ENCODE results near the gene MARCHF3.

MARCHF3 gene

GRCh38 chr5:126875303-126875785 lies 155.0 kb downstream of the MARCHF3 start:
- DNase-seq (ENCODE audit: insufficient read length) (no peak), FAIRE-seq (no peak)
- no peak for TF ChIP-seq POLR2AphosphoS5 (IDR thresholded peaks at IDR 0.05; ENCODE audit: low read depth, low read length)
- no peak for TF ChIP-seq POLR2A (IDR thresholded peaks at IDR 0.05; ENCODE audit: low read depth, low read length)
- TF ChIP-seq TAF1 (IDR thresholded peaks at IDR 0.05; ENCODE audit: borderline replicate concordance, low read depth, low read length): no peak

- no peak for FAIRE-seq
- TF ChIP-seq POLR2AphosphoS5 (IDR thresholded peaks at IDR 0.05; ENCODE audit: low read depth, low read length) (no peak), POLR2A (IDR thresholded peaks at IDR 0.05; ENCODE audit: low read depth, low read length) (no peak), TAF1 (IDR thresholded peaks at IDR 0.05; ENCODE audit: borderline replicate concordance, low read depth, low read length) (no peak)
- no peak for DNase-seq (ENCODE audit: insufficient read length)
Measured at GRCh38 chr5:126872561-126873354, 157.6 kb downstream of the MARCHF3 start.

GRCh38 chr5:126871441-126871840 lies 158.9 kb downstream of the MARCHF3 start:
- FAIRE-seq (no peak), DNase-seq (ENCODE audit: insufficient read length) (no peak)
- TF ChIP-seq TAF1 (IDR thresholded peaks at IDR 0.05; ENCODE audit: borderline replicate concordance, low read depth, low read length): no peak
- no peak for TF ChIP-seq POLR2A (IDR thresholded peaks at IDR 0.05; ENCODE audit: low read depth, low read length)
- TF ChIP-seq POLR2AphosphoS5 (IDR thresholded peaks at IDR 0.05; ENCODE audit: low read depth, low read length): no peak

GRCh38 chr5:126869005-126869451 lies 161.3 kb downstream of the MARCHF3 start:
- FAIRE-seq: no peak

GRCh38 chr5:126868338-126869004 lies 161.9 kb downstream of the MARCHF3 start:
- no peak for FAIRE-seq
- TF ChIP-seq TAF1 (IDR thresholded peaks at IDR 0.05; ENCODE audit: borderline replicate concordance, low read depth, low read length): no peak
- DNase-seq (ENCODE audit: insufficient read length): no peak

More at GRCh38 chr5:126869005-126869451, 161.3 kb downstream of the MARCHF3 start:
- TF ChIP-seq POLR2A (IDR thresholded peaks at IDR 0.05; ENCODE audit: low read depth, low read length) (no peak), TAF1 (IDR thresholded peaks at IDR 0.05; ENCODE audit: borderline replicate concordance, low read depth, low read length) (no peak), POLR2AphosphoS5 (IDR thresholded peaks at IDR 0.05; ENCODE audit: low read depth, low read length) (no peak)
- peak; percentile 31 for DNase-seq (ENCODE audit: insufficient read length)

- TF ChIP-seq POLR2A (IDR thresholded peaks at IDR 0.05; ENCODE audit: low read depth, low read length): no peak
- TF ChIP-seq POLR2AphosphoS5 (IDR thresholded peaks at IDR 0.05; ENCODE audit: low read depth, low read length): no peak
- no peak for TF ChIP-seq TAF1 (IDR thresholded peaks at IDR 0.05; ENCODE audit: borderline replicate concordance, low read depth, low read length)
- no peak for DNase-seq (ENCODE audit: insufficient read length)
- no peak for FAIRE-seq
Measured at GRCh38 chr5:126866851-126867636, 163.3 kb downstream of the MARCHF3 start.

- FAIRE-seq (no peak), DNase-seq (ENCODE audit: insufficient read length) (no peak)
- TF ChIP-seq TAF1 (IDR thresholded peaks at IDR 0.05; ENCODE audit: borderline replicate concordance, low read depth, low read length): no peak
- TF ChIP-seq POLR2AphosphoS5 (IDR thresholded peaks at IDR 0.05; ENCODE audit: low read depth, low read length): no peak
- TF ChIP-seq POLR2A (IDR thresholded peaks at IDR 0.05; ENCODE audit: low read depth, low read length): no peak
Measured at GRCh38 chr5:126865299-126865698, 165.1 kb downstream of the MARCHF3 start.

- DNase-seq (ENCODE audit: insufficient read length) (no peak), FAIRE-seq (no peak)
- no peak for TF ChIP-seq POLR2AphosphoS5 (IDR thresholded peaks at IDR 0.05; ENCODE audit: low read depth, low read length)
- TF ChIP-seq TAF1 (IDR thresholded peaks at IDR 0.05; ENCODE audit: borderline replicate concordance, low read depth, low read length): no peak
- no peak for TF ChIP-seq POLR2A (IDR thresholded peaks at IDR 0.05; ENCODE audit: low read depth, low read length)
Measured at GRCh38 chr5:126864042-126864688, 166.2 kb downstream of the MARCHF3 start.

- no peak for DNase-seq (ENCODE audit: insufficient read length)
- no peak for FAIRE-seq
- no peak for TF ChIP-seq POLR2A (IDR thresholded peaks at IDR 0.05; ENCODE audit: low read depth, low read length)
- no peak for TF ChIP-seq POLR2AphosphoS5 (IDR thresholded peaks at IDR 0.05; ENCODE audit: low read depth, low read length)
- TF ChIP-seq TAF1 (IDR thresholded peaks at IDR 0.05; ENCODE audit: borderline replicate concordance, low read depth, low read length): no peak
Measured at GRCh38 chr5:126863402-126863801, 167.0 kb downstream of the MARCHF3 start.

GRCh38 chr5:126858441-126858840 lies 171.9 kb downstream of the MARCHF3 start:
- FAIRE-seq (no peak), DNase-seq (ENCODE audit: insufficient read length) (no peak)
- no peak for TF ChIP-seq TAF1 (IDR thresholded peaks at IDR 0.05; ENCODE audit: borderline replicate concordance, low read depth, low read length)
- no peak for TF ChIP-seq POLR2A (IDR thresholded peaks at IDR 0.05; ENCODE audit: low read depth, low read length)
- no peak for TF ChIP-seq POLR2AphosphoS5 (IDR thresholded peaks at IDR 0.05; ENCODE audit: low read depth, low read length)

Data from GM12892 (cell line).